ENCODE measurements around the gene ZMIZ2.
A peak's percentile ranks its signal among the peaks of the same experiment; 100 is the strongest.
"Not testable (repeated sequence)": the region's sequence is repeated elsewhere in the genome, so short reads cannot be mapped to it uniquely, and the experiment has no call there.

Gene ZMIZ2

DNA sequence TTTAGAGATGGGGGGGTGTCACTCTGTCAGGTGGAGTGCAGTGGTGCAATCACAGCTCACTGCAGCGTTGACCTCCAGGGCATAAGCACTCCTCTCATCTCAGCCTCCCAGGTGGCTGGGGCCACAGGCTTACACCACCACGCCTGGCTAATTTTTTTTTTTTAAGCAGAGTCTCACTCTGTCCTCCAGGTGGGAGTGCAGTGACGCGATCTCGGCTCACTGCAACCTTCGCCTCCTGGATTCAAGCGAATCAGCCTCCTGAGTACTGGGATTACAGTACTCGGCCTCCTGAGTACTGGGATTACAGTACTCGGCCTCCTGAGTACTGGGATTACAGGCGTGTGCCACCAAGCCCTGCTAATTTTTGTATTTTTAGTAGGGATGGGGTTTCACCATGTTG is 24.2 kb downstream of the ZMIZ2 start:
- no peak for DNase-seq

DNA sequence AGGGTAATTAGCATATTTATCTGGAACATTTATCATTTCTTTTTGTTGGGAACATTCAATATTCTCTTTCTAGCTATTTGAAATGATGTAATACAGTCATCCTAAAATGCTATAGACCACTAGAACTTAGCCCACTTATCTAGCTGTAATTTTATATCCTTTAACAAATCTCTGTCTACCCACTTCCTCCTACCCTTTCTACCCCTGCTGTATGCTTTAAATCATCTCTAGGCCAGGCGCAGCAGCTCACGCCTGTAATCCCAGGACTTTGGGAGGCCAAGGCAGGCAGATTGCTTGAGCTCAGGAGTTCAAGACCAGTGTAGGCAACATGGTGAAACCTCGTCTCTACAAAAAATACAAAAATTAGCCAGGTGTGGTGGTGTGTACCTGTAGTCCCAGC is 25.8 kb downstream of the ZMIZ2 start:
- not testable (repeated sequence) for DNase-seq

DNA sequence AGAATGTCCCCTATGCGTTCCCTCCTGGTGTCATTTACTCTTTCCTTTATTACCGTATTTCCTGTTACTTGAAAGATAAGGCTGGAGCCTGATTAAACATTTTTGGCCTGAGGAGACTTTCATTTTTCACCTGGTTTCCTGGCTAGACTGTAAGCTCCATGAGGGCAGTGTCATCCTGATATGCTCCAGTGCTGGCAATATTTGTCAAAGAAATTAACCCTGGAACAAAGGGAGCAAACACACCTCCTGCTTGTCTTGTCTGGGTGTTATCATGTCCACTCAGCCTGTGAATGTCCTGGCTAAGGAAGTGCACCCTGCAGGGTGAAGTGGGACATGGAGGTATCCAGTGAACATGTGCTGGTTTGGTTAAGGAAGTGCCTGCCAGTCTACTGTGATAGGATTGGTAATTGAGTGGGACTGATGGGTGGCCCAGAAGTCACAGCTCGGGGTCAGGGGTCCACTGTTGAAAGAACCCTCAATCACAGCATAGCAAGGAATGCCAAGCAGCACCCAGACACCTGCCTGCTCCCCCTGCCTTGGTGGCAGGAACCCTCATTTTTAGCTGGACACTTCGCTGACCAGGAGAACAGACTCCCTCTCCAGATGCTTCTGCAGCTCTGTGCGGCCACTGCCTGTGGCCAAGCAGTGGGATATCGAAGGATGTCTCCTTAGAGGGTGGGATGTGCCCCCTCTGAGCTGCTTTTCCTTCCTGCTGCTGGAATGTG is 26.9 kb downstream of the ZMIZ2 start:
- no peak for DNase-seq

DNA sequence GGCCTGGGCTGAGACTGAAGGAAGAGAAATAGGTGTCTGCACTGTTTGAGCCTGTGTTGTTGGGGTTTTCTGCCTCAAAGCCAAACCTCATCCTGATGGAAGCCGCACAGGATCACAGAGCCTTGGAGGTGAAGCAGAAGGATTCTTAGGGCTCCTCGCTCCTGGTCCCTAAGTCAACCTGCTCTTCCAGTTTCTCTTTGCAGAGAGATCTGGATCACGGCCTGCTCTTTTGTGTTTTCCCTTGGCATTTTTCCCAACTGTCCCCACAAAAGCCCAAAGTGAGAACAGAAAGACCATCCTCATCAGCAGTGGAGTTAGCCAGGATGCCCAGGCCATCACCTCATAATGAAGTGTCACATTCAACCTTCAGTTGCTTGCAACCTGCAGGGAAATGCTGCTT is 27.6 kb downstream of the ZMIZ2 start:
- no peak for DNase-seq

DNA sequence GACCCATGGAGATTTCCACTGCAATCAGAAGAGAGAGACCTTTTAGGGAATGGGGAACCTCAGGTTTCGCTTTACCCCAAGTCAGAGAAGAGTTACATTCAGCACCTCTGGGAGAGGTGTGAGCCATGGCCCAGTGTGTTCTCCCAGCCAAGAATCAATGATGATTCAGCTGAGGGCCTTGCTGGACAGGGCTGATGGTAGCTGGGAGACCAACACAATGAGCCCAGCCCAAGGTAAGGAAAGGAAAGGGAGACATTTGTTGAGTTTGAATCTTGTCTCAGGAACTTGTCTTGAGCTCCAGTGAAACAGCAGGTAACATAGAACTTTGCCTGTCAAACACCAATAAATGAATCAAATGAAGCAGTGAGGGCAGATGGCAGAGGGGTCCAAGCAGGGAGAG is 33.8 kb downstream of the ZMIZ2 start:
- no peak for DNase-seq

DNA sequence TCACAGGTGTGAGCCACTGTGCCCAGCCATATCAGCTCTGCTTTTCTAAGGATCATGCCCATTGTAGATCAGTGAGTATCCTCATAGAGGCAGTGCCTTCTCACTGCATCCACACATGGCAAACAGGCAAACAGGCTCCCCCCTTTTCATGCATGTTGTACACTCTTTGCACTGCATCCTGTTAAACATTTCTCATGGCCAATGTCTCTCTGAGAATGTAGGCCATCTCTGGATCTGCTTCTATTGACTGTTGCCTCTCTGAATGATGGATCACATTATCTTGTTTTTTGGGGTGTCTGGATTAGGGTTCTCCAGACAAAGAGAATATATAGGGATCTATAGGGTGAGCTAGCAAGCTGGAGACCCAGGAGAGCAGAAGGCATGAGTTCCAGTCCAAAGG is 34.8 kb downstream of the ZMIZ2 start:
- DNase-seq = no peak

DNA sequence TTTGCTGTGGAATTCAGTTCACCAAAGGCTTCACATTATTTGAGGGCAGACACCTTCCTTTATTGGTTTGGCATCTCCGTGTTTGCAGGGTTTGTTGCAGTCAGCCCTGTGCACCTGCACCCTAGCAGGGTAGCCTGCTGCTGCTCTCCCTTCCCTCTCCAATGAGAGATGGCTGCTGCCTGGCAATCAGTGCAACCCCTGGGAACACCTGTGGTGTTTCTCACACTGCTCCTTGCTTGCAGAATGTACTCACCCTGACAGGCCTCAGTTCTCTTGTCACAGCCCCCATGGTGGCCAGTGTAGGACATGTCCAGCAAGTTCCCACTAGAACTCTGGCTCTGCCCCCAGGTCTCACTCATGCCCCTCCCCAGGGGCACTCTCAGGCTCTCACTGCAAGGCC is 35.7 kb downstream of the ZMIZ2 start:
- DNase-seq = no peak

DNA sequence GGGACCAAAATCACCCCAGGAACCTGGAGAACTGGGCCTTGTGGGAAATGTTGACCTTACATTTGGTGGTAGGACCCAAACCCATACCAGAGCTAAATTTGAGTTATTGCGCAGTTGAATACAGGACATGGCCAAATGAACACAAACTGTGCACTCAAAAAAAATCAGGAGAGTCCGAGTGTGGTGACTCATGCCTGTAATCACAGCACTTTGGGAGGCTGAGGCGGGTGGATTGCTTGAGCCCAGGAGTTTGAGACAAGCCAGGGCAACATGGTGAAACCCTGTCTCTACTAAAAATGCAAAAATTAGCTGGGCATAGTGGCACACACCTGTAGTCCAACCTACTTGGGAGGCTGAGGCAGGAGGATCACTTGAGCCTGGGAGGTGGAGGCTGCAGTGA is 36.6 kb downstream of the ZMIZ2 start:
- not testable (repeated sequence) for DNase-seq

DNA sequence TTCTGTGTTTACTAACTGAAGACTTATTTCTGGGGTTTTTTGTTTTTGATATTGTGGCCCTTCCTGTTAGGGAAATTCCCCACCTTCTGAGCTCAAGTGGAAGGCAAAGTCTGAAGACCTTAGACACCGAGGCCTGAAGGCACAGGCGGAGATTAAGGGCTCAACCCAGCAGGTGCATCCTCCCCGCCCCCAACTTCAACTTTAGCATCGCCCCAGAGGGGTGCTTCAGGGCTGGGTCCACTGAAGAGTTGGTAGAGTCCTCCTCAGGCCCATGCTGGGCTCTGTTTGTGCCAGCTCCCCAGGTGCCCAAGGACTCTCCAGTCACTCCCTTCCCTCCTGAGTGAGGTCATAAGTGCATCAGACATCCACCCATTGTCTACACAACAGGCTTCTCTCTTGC is 38.4 kb downstream of the ZMIZ2 start:
- DNase-seq = no peak

DNA sequence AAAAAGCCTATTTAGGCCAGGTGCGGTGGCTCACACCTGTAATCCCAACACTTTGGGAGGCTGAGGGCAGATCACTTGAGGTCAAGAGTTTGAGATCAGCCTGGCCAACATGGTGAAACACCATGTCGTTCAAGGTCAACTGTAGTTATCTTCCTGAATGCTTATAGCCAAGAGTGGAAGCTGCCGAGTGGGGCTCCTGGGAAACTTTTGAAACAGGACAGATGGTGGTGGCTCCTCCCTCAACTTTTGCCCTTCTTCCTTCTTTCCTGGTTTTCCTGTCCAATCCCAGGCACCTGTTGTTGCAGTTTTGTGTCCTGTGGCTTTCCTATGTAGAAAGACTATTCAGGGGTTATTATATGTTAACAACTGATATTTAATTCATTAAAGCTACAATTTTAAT is 39.1 kb downstream of the ZMIZ2 start:
- DNase-seq = no peak

DNA sequence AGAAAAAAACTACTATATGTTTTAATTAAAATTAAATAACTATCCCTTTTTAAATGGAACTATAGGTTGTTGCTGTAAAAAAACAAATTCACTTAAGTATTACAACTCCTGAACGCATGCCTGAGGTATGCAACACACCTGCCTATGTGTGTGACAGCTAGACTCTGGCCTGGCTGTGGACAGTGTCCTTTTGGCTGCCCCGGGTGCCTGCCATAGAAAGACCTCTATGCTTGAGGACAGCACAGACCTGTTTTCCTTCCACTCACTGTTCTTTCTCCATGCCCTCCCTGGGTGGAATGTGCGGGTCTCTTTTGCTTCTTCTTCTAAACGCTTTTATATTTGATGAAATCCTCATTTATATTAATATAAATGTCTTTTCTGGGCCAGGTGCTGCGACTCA is 41.3 kb downstream of the ZMIZ2 start:
- no peak for DNase-seq

DNA sequence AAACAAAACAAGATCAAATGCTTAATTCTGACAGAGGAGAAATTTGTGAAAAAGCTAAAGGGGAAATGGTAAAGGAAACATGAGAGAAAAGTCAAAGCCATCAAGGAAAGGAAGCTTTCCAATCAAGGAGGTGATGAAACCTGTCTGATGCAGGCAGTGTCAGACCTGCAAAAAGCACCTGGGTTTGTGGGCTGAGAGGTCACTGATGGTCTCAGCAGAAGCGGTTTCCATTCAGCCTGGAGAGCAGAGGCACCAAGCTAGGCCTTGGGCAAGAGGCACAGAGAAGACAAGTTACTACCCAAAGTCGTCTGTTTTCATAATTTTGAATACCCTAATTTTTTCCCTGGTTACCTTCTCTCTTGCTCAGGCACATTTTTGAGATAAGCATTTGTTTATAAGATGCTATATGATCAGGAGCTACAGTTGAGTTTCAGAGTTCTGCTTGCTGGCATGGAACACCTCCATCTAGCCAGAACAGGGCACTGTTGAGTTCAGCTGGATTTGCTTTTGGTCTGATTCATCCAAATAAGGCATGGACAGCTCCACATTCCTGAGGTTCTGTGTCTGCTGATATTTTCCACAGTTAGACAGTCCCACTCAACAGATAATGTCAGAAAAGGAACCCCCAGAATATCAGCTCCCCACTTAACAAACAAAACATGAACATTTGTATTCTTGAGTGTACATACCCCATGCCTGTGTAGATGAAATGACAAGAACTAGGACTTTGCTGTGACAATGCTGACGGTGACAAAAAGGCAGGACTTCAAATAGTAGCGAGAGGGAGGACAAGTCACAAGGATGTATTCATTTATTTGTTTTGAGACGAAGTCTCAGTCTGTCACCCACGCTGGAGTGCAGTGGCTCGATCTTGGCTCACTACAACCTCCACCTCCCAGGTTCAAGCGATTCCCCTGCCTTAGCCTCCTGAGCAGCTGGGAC is 42.9 kb downstream of the ZMIZ2 start:
- no peak for DNase-seq

DNA sequence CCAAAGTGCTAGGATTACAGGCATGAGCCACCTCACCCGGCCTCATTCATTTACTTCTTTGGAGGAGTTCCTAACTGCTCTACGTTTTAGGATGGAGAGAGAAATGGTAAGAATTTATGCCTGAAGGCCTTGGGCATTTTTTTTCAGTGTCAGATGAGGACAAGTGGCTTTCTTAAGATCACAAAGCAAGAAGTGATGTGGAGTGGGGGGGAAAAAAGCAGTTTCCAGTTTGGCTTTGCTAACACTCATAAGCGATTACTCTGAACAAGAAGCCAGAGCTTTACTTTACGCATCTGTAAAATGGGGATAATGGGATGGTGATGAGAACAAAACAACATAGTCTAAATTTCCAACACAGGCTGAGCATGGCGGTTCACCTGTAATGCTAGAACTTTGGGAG is 45.3 kb downstream of the ZMIZ2 start:
- DNase-seq = no peak

DNA sequence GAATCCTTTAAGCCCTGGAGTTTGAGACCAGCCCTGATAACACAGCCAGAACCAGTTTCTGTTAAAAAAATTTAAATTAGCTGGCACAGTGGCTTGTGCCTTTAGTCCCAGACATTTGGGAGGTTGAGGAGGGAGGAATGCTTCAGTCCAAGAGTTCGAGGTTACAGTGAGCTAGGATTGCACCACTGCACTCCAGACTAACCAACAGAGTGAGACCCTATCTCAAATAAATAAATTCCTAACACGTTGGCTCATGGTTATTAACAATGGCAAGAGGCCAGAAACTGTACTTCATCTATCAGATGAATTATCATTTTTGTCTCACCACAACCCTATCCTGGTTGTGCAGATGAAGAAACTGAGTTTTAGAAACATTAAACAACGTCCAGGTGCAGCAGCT is 45.7 kb downstream of the ZMIZ2 start:
- DNase-seq = no peak

DNA sequence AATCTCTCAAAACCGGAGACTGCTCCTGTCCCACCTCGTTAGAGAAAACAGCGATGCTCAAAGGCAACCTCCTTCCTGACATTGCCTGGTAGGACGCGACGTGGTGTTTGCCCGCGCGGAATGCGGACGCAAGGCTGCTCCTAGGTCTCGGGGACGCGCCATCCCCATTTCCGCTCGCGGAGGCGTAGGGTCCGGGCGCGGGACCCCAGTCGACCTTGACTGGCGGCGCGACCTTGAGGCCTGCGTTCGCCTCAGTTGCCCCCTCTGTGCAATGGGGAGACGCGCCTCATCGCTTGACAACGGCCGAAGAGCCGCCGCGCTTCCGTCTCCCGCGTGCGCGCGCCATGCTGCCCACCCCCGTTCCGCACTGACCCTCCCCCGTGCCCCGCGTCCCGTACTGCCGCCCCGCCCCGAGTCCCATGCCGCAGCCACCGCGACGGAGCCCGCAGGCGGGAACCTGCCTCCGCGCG is 47.4 kb downstream of the ZMIZ2 start:
- DNase-seq = peak in 2 of 4 experiments; percentile 57 to 59

DNA sequence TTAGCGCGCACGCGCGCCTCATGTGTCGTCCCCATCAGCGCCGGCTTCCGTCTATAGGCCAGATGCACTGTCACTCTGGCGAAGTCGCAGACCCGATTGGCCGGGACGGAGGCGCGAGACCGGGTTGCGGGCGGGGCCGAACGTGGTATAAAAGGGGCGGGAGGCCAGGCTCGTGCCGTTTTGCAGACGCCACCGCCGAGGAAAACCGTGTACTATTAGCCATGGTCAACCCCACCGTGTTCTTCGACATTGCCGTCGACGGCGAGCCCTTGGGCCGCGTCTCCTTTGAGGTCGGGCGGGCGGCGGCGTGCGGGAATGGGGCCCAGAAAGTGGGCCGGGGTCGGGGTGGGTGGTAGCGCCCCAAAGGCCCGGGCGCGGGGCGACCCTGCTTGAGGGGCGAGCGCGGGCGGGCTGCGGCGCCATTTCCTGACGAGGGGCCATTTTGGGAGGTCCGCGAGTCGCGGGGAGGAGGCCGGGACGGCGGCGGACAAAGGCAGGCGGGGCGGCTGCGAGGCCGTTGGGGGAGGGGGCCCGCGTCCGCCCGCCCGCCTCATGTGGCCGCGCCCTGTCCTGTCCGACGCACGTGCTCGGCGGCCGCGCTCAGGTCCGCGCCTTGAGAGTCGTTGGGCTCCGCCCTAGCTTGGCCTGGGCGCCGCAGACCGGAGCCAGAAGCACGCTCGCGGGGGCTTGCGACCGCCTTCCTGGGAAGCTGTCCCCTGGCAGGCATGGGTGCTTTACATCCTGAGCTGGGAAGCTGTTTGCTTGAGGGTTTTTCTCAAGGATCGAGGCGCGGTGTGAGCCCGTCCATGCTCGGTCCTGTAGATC is 48.1 kb downstream of the ZMIZ2 start, which contains the start of gene PPIA:
TSS of gene PPIA (plus strand) at position 178 of the 825 bp plus-strand sequence. CDS start at position 222, 44 bp downstream.
- DNase-seq = peak; percentile 97 to 98 (median 97)

DNA sequence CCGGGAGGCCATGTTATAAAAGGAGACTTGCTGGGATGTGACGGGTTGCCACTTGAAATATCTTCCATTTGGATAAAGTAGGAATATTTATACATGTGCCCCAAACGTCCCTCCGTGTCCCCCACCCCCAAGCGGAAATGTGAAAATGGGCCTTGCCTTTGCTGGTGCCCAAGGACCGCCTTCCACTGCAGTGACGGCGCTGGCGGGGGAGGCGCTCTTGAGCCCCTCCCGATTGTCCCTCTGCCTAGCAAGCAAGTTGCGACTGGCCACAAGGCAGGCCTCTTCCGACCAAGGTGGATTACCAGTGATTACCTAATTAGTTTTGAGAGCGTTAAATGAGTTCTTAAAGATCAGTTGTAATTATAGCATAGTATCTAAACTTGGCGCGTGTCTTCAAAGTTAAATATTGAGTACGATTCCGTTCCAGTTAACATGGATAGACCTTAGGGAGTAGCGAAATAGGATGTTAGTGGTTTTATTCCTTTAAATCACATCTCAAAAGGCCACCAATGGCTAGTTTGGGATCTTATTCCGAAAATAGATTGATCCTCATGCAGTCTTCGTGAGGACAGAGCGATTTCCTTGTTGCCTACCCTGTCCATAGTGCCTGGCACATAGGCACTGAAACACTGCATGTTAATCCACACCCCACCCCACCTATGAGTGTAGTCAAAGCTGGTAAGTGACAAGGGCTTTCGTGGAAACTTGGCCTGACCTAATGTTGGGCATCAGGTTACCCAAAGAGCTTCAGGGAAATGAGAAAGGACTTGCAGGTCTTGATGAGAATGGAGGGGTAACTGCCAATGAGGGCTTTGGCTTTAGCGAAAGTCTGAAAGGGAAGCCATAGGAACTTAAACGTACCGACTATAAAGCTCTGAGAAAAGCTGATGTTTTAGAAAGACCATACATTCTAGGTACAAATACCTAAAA is 48.9 kb downstream of the ZMIZ2 start:
- DNase-seq = peak; percentile 62 to 76 (median 66)

DNA sequence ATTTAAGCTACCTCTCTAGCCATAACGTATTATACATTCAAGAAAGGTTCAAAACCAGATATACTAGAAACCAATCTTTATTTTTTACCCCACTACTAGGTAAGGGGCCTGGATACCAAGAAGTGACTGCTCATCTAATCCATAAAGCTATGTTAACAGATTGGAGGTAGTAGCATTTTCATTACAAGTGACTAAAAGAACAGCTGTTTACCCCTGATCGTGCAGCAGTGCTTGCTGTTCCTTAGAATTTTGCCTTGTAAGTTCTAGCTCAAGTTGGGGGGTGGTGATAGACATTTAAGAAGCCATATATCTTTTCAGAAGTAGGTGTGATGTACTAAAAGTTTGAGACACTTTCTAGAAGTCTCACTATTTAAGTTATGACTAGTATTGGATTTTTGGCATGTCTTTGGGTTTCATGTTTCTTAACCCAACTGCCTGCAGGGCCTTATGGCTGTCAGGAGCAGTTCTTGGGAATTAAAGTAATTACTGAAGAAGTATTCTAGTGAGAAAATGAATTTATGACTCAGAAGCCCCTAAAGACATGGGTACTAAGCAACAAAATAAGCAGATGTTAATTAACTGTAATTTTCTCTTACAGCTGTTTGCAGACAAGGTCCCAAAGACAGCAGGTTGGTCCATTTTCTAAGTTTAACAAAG is 50.1 kb downstream of the ZMIZ2 start:
- DNase-seq = no peak

DNA sequence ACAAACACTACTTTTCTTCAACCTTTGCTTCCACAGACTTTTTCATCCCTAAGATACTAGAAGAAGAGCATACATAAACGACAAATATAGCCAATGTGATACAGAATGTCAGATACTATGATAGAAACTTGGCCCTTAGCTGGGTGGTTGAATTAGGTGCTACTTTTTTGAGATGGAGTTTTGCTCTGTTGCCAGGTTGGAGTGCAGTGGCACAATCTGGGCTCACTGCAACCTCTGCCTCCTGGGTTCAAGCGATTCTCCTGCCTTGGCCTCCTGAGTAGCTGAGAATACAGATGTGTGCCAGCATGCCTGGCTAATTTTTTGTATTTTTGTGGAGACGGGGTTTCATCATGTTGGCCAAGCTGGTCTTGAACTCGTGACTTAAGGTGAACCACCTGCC is 51.3 kb downstream of the ZMIZ2 start:
- no peak for DNase-seq

DNA sequence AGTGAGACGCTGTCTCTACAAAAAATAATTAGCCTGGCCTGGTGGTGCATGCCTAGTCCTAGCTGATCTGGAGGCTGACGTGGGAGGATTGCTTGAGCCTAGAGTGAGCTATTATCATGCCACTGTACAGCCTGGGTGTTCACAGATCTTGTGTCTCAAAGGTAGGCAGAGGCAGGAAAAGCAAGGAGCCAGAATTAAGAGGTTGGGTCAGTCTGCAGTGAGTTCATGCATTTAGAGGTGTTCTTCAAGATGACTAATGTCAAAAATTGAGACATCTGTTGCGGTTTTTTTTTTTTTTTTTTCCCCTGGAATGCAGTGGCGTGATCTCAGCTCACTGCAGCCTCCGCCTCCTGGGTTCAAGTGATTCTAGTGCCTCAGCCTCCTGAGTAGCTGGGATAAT is 53.2 kb downstream of the ZMIZ2 start:
- DNase-seq = no peak

DNA sequence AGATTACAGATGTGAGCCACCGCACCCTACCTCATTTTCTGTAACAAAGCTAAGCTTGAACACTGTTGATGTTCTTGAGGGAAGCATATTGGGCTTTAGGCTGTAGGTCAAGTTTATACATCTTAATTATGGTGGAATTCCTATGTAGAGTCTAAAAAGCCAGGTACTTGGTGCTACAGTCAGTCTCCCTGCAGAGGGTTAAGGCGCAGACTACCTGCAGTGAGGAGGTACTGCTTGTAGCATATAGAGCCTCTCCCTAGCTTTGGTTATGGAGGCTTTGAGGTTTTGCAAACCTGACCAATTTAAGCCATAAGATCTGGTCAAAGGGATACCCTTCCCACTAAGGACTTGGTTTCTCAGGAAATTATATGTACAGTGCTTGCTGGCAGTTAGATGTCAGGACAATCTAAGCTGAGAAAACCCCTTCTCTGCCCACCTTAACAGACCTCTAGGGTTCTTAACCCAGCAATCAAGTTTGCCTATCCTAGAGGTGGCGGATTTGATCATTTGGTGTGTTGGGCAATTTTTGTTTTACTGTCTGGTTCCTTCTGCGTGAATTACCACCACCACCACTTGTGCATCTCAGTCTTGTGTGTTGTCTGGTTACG is 53.9 kb downstream of the ZMIZ2 start:
- no peak for DNase-seq

Measured in activated naive CD4-positive, alpha-beta T cell (primary cell).